H1 (cell line): ENCODE measurements around the gene MAN2A1. TPM values are rescaled to one million over a fixed set of nuclear protein-coding genes. Genes with fewer than 3 reads are reported as not detected.

Source experiments
- CTCF ChIA-PET: fragments of 300-600 bp; sonication (Branson Sonifier 250); formaldehyde crosslinking; loops from one replicate; lab custom pipeline; 2021; ENCODE audit not compliant: partially characterized antibody; lab: Charles Lee
- POLR2A ChIA-PET: fragments of 300-600 bp; sonication (Branson Sonifier 250); formaldehyde crosslinking; loops from one replicate; lab custom pipeline; 2021; ENCODE audit warnings: inconsistent platforms; ENCODE audit not compliant: partially characterized antibody; lab: Charles Lee
- DNase-seq, 2 experiments: peaks; one replicate each; pipeline versions ENCODE4 v3.0.0 to v3.0.0-alpha.2; 2010 to 2022; ENCODE audit warnings: low spot score in 2 of 2, low read depth in 1 of 2, mixed read lengths in 1 of 2
- FAIRE-seq: peaks from 2 replicates; lab custom pipeline; 2011; peaks lifted over from hg19 to GRCh38; lab: Jason Lieb, UNC
- H2AFZ ChIP-seq: 2 replicates; pipeline ENCODE4 v1.8.1; 2012; ENCODE audit warnings: low read length, inconsistent platforms
- H2AK5ac ChIP-seq: 2 replicates; pipeline ENCODE4 v1.6.1; 2013; ENCODE audit warnings: low read depth, low read length
- H2BK120ac ChIP-seq: replicated peaks from 2 replicates; pipeline ENCODE3; 2013; ENCODE audit warnings: low read depth, low read length, inconsistent platforms
- H2BK12ac ChIP-seq: 2 replicates; pipeline ENCODE4 v1.6.1; 2013; ENCODE audit warnings: low read depth, low read length
- H2BK15ac ChIP-seq: 2 replicates; pipeline ENCODE4 v1.6.1; 2013; ENCODE audit warnings: low read length
- H2BK20ac ChIP-seq: 2 replicates; pipeline ENCODE4 v1.6.1; 2013; ENCODE audit warnings: low read length
- H2BK5ac ChIP-seq: 2 replicates; pipeline ENCODE4 v1.6.1; 2013; ENCODE audit warnings: low read depth, low read length
- H3K14ac ChIP-seq: 2 replicates; pipeline ENCODE4 v1.6.1; 2013; ENCODE audit warnings: inconsistent platforms; ENCODE audit not compliant: insufficient read length
- H3K18ac ChIP-seq: 2 replicates; pipeline ENCODE4 v1.6.1; 2013; ENCODE audit warnings: low read length; ENCODE audit errors: extremely low read depth
- H3K23ac ChIP-seq: 2 replicates; pipeline ENCODE4 v1.6.1; 2013; ENCODE audit warnings: inconsistent platforms; ENCODE audit not compliant: insufficient read length
- H3K23me2 ChIP-seq: 2 replicates; pipeline ENCODE4 v1.6.1; 2013; ENCODE audit warnings: low read depth, low read length
- H3K27ac ChIP-seq: 2 replicates; pipeline ENCODE4 v1.6.1; 2011; ENCODE audit warnings: low read depth, low read length, inconsistent platforms
- H3K27me3 ChIP-seq, 4 experiments: replicated peaks in 1 of 4; 1 replicate in 1 of 4; 2 replicates in 3 of 4; pipeline versions ENCODE4 v1.6.1 to v1.8.1; 2011 to 2013; ENCODE audit warnings: low read length in 3 of 4, mild to moderate bottlenecking in 3 of 4, inconsistent platforms in 2 of 4, mixed read lengths in 2 of 4, moderate library complexity in 1 of 4; ENCODE audit not compliant: control insufficient read depth in 3 of 4, insufficient read depth in 3 of 4; ENCODE audit errors: extremely low read depth in 1 of 4
- H3K36me3 ChIP-seq, 4 experiments: 2 replicates each; pipeline versions ENCODE4 v1.6.1 to v1.8.1; 2011 to 2013; ENCODE audit warnings: mild to moderate bottlenecking in 4 of 4, low read length in 3 of 4, moderate library complexity in 2 of 4, control low read depth in 1 of 4, inconsistent platforms in 1 of 4; ENCODE audit not compliant: insufficient read depth in 4 of 4, control insufficient read depth in 2 of 4
- H3K4ac ChIP-seq: replicated peaks from 2 replicates; pipeline ENCODE3; 2013; ENCODE audit warnings: low read length, low read depth, mixed read lengths, inconsistent platforms; ENCODE audit not compliant: insufficient read length
- H3K4me1 ChIP-seq, 4 experiments: replicated peaks in 1 of 4; 1 replicate in 1 of 4; 2 replicates in 3 of 4; pipeline versions ENCODE4 v1.6.1 to v1.8.1; 2011 to 2013; ENCODE audit warnings: low read length in 3 of 4, inconsistent platforms in 2 of 4, mixed read lengths in 1 of 4; ENCODE audit not compliant: insufficient read depth in 4 of 4, control insufficient read depth in 3 of 4
- H3K4me2 ChIP-seq, 2 experiments: 2 replicates each; pipeline versions ENCODE4 v1.6.1 to v1.8.1; 2011 to 2013; ENCODE audit warnings: low read depth in 2 of 2, low read length in 2 of 2, control low read depth in 1 of 2, inconsistent platforms in 1 of 2, mild to moderate bottlenecking in 1 of 2; ENCODE audit not compliant: insufficient read depth in 1 of 2
- H3K4me3 ChIP-seq, 4 experiments: fragments of 200-600, 300-600 bp in 1 of 4; sonication (generic), shearing (Covaris generic), sonication (Bioruptor Twin) in 1 of 4; 2 replicates each; pipeline versions ENCODE4 v1.5.1 to v1.8.1; 2011 to 2016; ENCODE audit warnings: low read length in 4 of 4, low read depth in 3 of 4, control low read depth in 2 of 4, inconsistent platforms in 2 of 4, mild to moderate bottlenecking in 2 of 4, mixed read lengths in 1 of 4, moderate library complexity in 1 of 4; ENCODE audit not compliant: insufficient read depth in 2 of 4; ENCODE audit errors: extremely low read depth in 1 of 4
- H3K56ac ChIP-seq: replicated peaks from 2 replicates; pipeline ENCODE3; 2013; ENCODE audit warnings: low read depth, mild to moderate bottlenecking, mixed read lengths, low read length, inconsistent platforms; ENCODE audit not compliant: insufficient read length
- H3K79me1 ChIP-seq: 2 replicates; pipeline ENCODE4 v1.6.1; 2013; ENCODE audit warnings: low read depth, low read length, control low read depth
- H3K79me2 ChIP-seq, 2 experiments: 2 replicates each; pipeline versions ENCODE4 v1.6.1 to v1.8.1; 2012 to 2013; ENCODE audit warnings: low read length in 2 of 2, mild to moderate bottlenecking in 2 of 2, inconsistent platforms in 1 of 2; ENCODE audit not compliant: insufficient read depth in 2 of 2, control insufficient read depth in 1 of 2
- H3K9ac ChIP-seq, 4 experiments: replicated peaks in 1 of 4; 1 replicate in 1 of 4; 2 replicates in 3 of 4; pipeline versions ENCODE4 v1.6.1 to v1.8.1; 2011 to 2013; ENCODE audit warnings: low read depth in 3 of 4, low read length in 3 of 4, control low read depth in 2 of 4, mild to moderate bottlenecking in 2 of 4, moderate library complexity in 2 of 4, inconsistent platforms in 1 of 4; ENCODE audit errors: extremely low read depth in 1 of 4
- H3K9me3 ChIP-seq, 2 experiments: 2 replicates each; pipeline versions ENCODE4 v1.6.1 to v1.8.1; 2012 to 2013; ENCODE audit warnings: mild to moderate bottlenecking in 2 of 2, moderate library complexity in 2 of 2, control low read depth in 1 of 2, inconsistent platforms in 1 of 2, low read depth in 1 of 2, low read length in 1 of 2, mixed read lengths in 1 of 2; ENCODE audit not compliant: insufficient read depth in 2 of 2
- H4K20me1 ChIP-seq, 2 experiments: replicated peaks in 1 of 2; 2 replicates each; pipeline versions ENCODE3 to v1.8.1; 2011 to 2013; ENCODE audit warnings: inconsistent platforms in 2 of 2, low read length in 2 of 2, mild to moderate bottlenecking in 1 of 2; ENCODE audit not compliant: insufficient read depth in 2 of 2, control insufficient read depth in 1 of 2
- H4K5ac ChIP-seq: 2 replicates; pipeline ENCODE4 v1.6.1; 2013; ENCODE audit warnings: low read length, low read depth, mixed read lengths, inconsistent platforms; ENCODE audit not compliant: insufficient read length
- H4K8ac ChIP-seq: 2 replicates; pipeline ENCODE4 v1.8.0; 2013; ENCODE audit warnings: mild to moderate bottlenecking, moderate library complexity, low read length, inconsistent platforms; ENCODE audit not compliant: insufficient read depth; ENCODE audit errors: extremely low read depth
- H4K91ac ChIP-seq: replicated peaks from 2 replicates; pipeline ENCODE3; 2013; ENCODE audit warnings: low read length, mixed read lengths, inconsistent platforms; ENCODE audit not compliant: insufficient read length
- KDM4A ChIP-seq: IDR thresholded peaks from one replicate; pipeline ENCODE4 v1.7.1; 2012; ENCODE audit warnings: low read depth, mild to moderate bottlenecking, moderate library complexity, low read length, inconsistent platforms; ENCODE audit not compliant: severe bottlenecking
- POU5F1 ChIP-seq: IDR thresholded peaks from 2 replicates; pipeline ENCODE4 v1.6.1; 2011; ENCODE audit warnings: low read depth, mild to moderate bottlenecking, low read length, moderate library complexity
- WGBS, 2 experiments: shearing (Covaris generic) in 1 of 2; methylation state at CpG; one replicate each; pipeline versions ENCODE4 v1.1.6 to v1.1.7; 2013 to 2015; ENCODE audit warnings: low lambda C conversion rate in 2 of 2, mixed read lengths in 2 of 2, inconsistent platforms in 1 of 2, low coverage in 1 of 2, missing lambda C conversion rate in 1 of 2; ENCODE audit not compliant: insufficient replicate concordance in 2 of 2, insufficient coverage in 1 of 2, insufficient read length in 1 of 2; ENCODE audit errors: extremely low coverage in 1 of 2, missing lambda C conversion rate in 1 of 2; 5-methylcytosine and 5-hydroxymethylcytosine counted together
- polyA plus RNA-seq, 7 experiments: library from polyadenylated mRNA; depleted of rRNA in 3 of 7; stranded (reverse) in 5 of 7; unstranded in 2 of 7; fragments of >200 nt in 5 of 7; fragments of 200-250 nt in 2 of 7; gene quantifications; 1 replicate in 5 of 7; 2 replicates in 1 of 7; 4 replicates in 1 of 7; pipeline versions ENCODE4 v1.2.1 to v1.2.3, GENCODE V29; 2011 to 2013; ENCODE audit warnings: missing spikeins in 2 of 7, mixed read lengths in 2 of 7
- total RNA-seq: library from RNA; stranded (reverse); fragmentation: NEBNext Ultra II Directional; extraction: Animal tissue kit (Norgen Biotek cat#: 25700); gene quantifications from 2 replicates; pipeline ENCODE4 v1.2.1, GENCODE V29; 2021

Gene MAN2A1
- total and polyA plus RNA-seq, 2 of the 8 experiments (the other 6 are each of a cell fraction or from before 2014, with no cell fraction given), result 29.1 to 102 TPM

DNA sequence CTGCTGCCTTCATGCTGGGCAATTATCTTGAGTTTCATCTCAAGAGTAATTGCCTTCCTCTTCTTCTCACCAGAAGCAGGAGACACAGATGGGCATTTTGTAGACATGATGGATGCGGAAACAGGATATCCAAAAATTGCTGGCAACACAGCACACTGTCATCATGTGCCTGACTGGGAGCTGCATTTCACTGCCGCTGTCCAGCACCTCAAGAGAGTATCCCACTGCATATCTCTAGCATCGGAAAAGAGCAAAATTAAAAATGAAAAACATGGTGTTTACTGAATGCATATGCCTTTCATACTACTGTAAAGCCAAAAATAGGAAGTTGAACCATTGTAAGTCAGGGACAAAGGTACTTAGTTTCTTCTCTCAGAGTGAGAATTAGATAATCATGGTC, 210.7 kb downstream of the MAN2A1 start:
- no peak overlapping the region for H2BK15ac ChIP-seq
- H4K8ac ChIP-seq, result no peak overlapping the region
- H3K36me3 ChIP-seq, result no peaks in the 10 kb centered on the region
- TF ChIP-seq KDM4A (no peak), POU5F1 (no peak)
- H3K4me3 ChIP-seq, result no peak overlapping the region
- H3K4ac ChIP-seq, result no peak overlapping the region
- H3K23me2 ChIP-seq, result no peaks in the 10 kb centered on the region
- H2AFZ ChIP-seq, result no peak overlapping the region
- H3K79me1 ChIP-seq, result no peaks in the 10 kb centered on the region
- H3K4me1 ChIP-seq, result no peaks in the 10 kb centered on the region
- H3K9me3 ChIP-seq, result no peaks in the 10 kb centered on the region
- FAIRE-seq (no peak), DNase-seq (no peak)
- CTCF ChIA-PET, result no interaction called here
- H4K20me1 ChIP-seq, result no peaks in the 10 kb centered on the region
- H3K23ac ChIP-seq, result no peak overlapping the region
- H3K56ac ChIP-seq, result no peak overlapping the region
- no peak overlapping the region for H3K14ac ChIP-seq
- H2BK20ac ChIP-seq, result no peak overlapping the region
- no peak overlapping the region for H3K18ac ChIP-seq
- no peak overlapping the region for H3K9ac ChIP-seq
- no peak overlapping the region for H2BK5ac ChIP-seq
- no peak overlapping the region for H2BK120ac ChIP-seq
- H4K91ac ChIP-seq, result no peak overlapping the region
- H3K27ac ChIP-seq, result no peak overlapping the region
- H4K5ac ChIP-seq, result no peak overlapping the region
- H3K4me2 ChIP-seq, result no peak overlapping the region
- H2AK5ac ChIP-seq, result no peak overlapping the region
- POLR2A ChIA-PET, result no interaction called here
- H2BK12ac ChIP-seq, result no peak overlapping the region
- H3K79me2 ChIP-seq, result no peaks in the 10 kb centered on the region
- 95% methylated on average over 3 of the region's 3 CpGs; no CpG with 5 or more reads in 1 of the 2 experiments for WGBS, 2 experiments
- H3K27me3 ChIP-seq, result no peaks in the 10 kb centered on the region
